ENCODE measurements around the gene NPBWR2.
"Not testable (repeated sequence)": the region's sequence is repeated elsewhere in the genome, so short reads cannot be mapped to it uniquely, and the experiment has no call there.

Gene NPBWR2

GRCh38 chr20:64102647-64103354 lies 4.6 kb downstream of the NPBWR2 start:
- DNase-seq, result no peak

GRCh38 chr20:64101731-64102621 lies 5.4 kb downstream of the NPBWR2 start:
- DNase-seq, result peak; percentile 60 to 66

DNA sequence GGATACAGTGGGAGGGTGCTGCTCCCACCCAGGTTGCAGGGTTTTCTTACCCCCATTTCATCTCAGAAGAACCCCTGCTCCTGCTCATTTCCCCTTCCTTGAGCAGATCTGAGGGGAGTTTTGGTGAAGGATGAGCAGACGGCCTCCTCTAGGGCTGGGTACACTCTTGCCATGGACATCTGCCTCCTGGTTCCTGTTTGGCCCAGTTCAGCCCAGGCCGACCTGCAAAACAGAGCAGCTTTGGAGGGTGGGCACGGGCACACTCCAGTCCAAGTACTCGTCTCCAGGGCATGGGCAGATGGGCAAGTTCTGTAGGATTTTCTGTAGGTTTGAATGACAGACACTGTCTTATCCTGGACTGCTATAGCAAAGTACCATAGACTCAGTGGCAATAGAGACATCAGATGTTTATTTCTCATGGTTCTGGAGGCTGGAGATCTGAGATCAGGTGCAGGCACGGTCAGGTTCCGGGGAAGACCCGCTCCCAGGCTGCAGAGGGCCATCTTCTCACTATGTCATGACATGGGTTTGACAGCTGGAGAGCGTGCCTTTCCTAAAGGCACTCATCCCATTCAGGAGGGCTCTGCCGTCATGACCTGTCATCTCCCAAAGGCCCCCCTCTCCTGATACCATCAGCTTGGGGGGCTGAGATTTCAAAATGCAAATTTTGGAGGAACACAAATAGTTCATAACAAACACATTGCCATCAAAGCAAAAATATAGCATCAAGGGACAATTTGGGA lies 6.2 kb downstream of the NPBWR2 start:
- DNase-seq, result no peak

DNA sequence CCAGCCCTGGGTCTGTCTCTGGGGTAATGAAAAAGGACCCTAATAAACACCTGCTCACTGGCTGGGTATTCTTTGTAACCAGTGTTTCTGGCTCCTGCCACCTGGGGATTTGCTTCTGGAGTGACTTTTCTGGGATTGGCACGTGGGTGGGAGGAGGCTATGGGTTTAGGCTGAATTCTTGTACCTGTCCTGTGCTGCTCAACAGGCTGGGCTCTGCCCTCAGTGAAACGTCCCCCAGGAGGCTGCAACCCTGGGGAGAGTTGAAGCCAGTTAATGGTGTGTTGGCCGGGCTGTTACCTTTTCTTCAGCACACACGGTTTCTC lies 6.8 kb downstream of the NPBWR2 start:
- DNase-seq, result no peak

DNA sequence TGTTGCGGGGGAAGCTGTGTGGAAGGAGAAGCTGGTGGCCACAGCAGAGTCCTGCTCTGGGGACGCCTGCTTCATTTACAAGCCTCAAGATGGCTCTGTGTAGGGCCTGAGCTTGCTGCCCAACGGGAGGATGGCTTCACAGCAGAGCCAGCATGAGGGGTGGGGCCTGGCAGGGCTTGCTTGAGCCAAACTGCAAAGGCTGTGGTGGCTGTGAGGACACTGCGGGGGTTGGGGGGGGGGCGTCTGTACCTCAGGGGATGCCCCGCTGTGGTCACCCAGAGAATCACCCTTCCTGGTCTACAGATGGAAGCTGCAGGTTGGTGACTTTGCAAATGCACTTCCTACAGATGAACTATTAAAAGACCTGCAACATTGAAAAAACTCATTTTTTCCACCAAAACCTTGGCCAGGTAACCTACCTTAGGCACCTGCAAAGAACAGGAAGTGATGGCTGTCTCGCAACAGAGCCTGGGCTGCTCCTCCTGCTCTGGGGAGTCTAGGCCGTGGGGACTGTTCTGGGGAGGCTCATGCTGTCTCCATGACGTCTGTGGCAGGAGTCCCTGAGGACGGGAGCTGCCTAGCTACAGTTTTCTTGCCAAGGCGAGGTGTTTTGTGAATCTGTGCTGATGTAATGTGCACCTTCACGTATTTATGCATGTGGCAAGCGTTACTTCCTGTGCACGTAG lies 7.3 kb downstream of the NPBWR2 start:
- DNase-seq, result peak; percentile 44 to 72

- no peak for DNase-seq
These were observed 8.1 kb downstream of the NPBWR2 start for GRCh38 chr20:64099086-64099786.

- no peak for DNase-seq
These were observed 8.8 kb downstream of the NPBWR2 start for GRCh38 chr20:64098471-64099013.

GRCh38 chr20:64096535-64096934 lies 10.8 kb downstream of the NPBWR2 start:
- DNase-seq, result no peak

DNA sequence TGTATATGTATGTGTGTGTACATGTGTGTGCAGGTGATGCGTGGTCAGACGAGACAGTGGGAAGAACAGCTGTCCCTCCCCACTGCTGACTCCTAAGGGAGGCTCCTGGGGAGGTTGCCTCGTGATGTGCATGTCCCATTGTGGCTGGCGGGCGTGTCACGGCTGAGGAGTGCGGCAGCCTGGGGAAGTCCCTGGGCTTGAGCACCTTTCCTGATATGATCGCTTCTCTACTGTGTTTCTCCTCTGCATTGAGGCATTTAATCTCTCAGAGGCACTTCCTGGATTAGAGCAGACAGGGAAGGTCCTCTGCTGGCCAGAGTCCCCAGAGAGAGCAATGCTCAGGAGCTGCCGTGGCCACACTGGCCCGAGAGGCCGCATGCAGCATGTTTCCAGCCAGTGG lies 11.4 kb downstream of the NPBWR2 start:
- DNase-seq, result no peak

DNA sequence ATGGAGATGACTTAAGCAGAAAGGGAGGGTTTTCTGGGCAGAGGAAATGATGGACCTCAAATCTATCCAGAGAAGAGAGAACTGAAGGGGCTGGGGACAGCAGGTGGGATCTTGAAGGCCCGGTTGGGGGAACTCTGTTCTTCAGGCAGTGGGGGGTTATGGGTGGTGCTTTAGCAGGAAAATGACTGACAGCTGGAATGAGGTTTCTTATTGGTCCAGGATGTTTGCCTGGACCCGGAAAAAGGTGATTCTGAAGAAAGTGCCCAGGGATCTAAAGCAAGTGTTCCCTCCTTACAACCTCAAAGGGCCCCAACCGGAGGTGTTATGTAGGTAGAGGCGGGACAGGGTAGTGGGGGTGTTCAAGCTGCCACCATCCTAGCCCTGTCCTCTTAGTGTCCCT lies 11.9 kb downstream of the NPBWR2 start:
- DNase-seq, result no peak

GRCh38 chr20:64093013-64093503 lies 14.3 kb downstream of the NPBWR2 start:
- no peak for DNase-seq

DNA sequence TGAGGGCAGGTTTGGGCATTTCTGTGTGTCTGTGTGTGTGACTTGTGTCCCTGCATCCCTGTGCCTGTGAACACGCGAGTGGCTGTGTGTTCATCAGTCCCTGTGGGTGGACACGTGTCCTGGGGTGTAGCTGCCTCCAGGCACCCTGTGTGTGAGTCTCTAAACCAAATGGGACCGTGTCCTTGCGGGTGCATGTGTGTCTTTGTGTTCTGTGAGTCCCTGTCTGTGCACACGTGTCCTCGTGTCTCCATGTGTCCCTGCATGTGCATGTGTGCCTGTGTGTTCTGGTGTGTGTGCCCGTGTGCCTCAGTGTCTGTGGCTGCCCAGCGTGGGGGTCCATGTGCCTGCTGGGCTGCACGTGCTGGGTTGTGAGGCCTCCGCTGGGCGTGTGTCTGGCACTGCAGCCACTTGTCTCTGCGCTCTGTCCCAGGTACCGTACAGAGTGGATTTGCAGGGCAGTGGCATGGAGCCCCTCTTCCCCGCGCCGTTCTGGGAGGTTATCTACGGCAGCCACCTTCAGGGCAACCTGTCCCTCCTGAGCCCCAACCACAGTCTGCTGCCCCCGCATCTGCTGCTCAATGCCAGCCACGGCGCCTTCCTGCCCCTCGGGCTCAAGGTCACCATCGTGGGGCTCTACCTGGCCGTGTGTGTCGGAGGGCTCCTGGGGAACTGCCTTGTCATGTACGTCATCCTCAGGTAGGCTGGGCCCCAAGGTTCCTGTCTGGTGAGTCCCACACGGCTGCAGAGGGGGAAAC lies 14.9 kb downstream of the NPBWR2 start:
- no peak for DNase-seq

DNA sequence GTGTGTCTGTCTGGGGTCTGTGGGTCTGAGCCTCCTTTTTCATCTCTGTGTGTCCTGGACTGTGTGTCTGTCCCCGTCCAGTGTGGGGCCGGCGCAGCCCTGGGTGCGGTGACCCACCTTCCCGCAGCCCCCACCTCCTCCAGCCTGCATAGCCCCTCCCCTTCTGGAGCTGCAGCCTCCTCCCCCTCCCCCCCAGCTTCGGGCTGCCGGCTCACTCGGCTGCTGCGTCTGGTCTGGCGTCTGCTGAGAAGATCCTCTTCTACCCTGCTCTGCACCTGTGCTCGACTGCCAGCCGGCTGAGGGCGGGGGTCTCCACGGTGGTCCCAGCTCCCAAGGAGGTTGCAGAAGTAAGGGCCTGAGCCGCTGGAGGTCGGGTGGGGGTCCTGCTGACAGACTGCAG lies 15.6 kb downstream of the NPBWR2 start:
- DNase-seq, result no peak

- no peak for DNase-seq
These were observed 16.0 kb downstream of the NPBWR2 start for GRCh38 chr20:64091340-64091739.

GRCh38 chr20:64090165-64090564 lies 17.2 kb downstream of the NPBWR2 start:
- no peak for DNase-seq

DNA sequence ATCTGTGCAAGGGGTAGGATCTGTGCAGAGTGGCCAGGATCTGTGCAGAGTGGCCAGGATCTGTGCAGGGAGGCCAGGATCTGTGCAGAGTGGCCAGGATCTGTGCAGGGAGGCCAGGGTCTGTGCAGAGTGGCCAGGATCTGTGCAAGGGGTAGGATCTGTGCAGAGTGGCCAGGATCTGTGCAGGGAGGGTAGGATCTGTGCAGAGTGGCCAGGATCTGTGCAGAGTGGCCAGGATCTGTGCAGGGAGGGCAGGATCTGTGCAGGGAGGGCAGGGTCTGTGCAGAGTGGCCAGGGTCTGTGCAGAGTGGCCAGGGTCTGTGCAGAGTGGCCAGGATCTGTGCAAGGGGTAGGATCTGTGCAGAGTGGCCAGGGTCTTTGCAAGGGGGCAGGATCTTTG lies 18.8 kb downstream of the NPBWR2 start:
- not testable (repeated sequence) for DNase-seq

DNA sequence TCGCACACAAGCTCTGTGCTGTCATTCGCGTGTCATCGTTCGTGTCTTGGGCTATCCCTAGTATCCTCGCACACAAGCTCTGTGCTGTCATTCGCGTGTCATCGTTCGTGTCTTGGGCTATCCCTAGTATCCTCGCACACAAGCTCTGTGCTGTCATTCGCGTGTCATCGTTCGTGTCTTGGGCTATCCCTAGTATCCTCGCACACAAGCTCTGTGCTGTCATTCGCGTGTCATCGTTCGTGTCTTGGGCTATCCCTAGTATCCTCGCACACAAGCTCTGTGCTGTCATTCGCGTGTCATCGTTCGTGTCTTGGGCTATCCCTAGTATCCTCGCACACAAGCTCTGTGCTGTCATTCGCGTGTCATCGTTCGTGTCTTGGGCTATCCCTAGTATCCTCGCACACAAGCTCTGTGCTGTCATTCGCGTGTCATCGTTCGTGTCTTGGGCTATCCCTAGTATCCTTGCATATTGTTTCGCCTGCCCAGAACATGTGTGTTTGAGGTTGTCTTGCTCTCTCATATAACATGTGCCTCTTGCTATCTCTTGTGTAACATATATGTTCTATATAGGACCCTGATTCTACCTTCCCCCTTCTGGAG lies 20.0 kb downstream of the NPBWR2 start:
- not testable (repeated sequence) for DNase-seq

GRCh38 chr20:64086801-64087200 lies 20.6 kb downstream of the NPBWR2 start:
- no peak for DNase-seq

DNA sequence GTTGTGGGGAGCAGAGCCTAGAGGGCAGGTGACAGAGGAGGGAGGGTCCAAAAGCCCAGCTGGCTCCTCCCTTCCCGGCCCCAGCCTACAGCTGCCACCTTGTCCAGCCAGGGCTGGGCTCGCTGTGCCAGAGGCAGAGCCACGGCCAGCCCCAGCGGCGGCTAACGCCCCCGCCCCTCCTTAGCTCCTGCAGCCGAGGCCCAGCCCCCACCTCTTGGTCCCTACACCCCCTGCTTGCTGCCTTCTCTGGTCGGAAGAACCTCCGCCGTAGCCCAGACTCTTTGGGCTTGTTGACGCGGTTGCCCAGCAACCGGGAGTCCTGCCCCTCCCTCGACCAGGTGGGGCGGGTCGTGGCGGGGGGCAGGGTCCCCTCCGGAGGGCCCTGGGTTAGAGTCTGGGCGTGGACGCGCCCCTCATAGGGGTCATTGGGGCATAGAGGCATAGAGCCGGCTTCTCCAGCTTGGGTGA lies 22.6 kb downstream of the NPBWR2 start:
- DNase-seq, result peak in 1 of 2 donors; percentile 40

All from CD4-positive, alpha-beta T cell treated with Interleukin-4 for 1 hour (primary cell).